Keratinocyte (primary cell): Measurements from ENCODE around the gene SGCG. TPM values are rescaled to one million over a fixed set of nuclear protein-coding genes. Genes with fewer than 3 reads are reported as not detected.
"Not testable (repeated sequence)": the region's sequence is repeated elsewhere in the genome, so short reads cannot be mapped to it uniquely, and the experiment has no call there.

ENCODE experiments used
- DNase-seq: peaks from one replicate; pipeline ENCODE4 v3.0.0-alpha.2; 2011; ENCODE audit warnings: low read depth, missing footprints, low spot score
- FAIRE-seq: peaks from 2 replicates; lab custom pipeline; 2011; peaks lifted over from hg19 to GRCh38; lab: Jason Lieb, UNC
- H2AFZ ChIP-seq: 2 replicates; pipeline ENCODE4 v1.6.0; 2012; ENCODE audit warnings: low read length, control low read depth, inconsistent platforms; ENCODE audit not compliant: control insufficient read depth
- H3K27ac ChIP-seq: 2 replicates; pipeline ENCODE4 v1.5.1; 2011; ENCODE audit warnings: low read length; ENCODE audit not compliant: control insufficient read depth, insufficient read depth
- H3K27me3 ChIP-seq: 3 replicates; pipeline ENCODE4 v1.6.0; 2011; ENCODE audit warnings: low read length; ENCODE audit not compliant: control insufficient read depth, insufficient read depth; ENCODE audit errors: extremely low read depth
- H3K36me3 ChIP-seq, 2 experiments: 2 replicates in 1 of 2; 3 replicates in 1 of 2; pipeline ENCODE4 v1.5.1; 2011; ENCODE audit warnings: low read length in 2 of 2, mild to moderate bottlenecking in 1 of 2; ENCODE audit not compliant: control insufficient read depth in 2 of 2, insufficient read depth in 2 of 2; ENCODE audit errors: extremely low read depth in 1 of 2
- H3K4me1 ChIP-seq: 3 replicates; pipeline ENCODE4 v1.5.1; 2011; ENCODE audit warnings: low read length; ENCODE audit not compliant: control insufficient read depth, insufficient read depth; ENCODE audit errors: extremely low read depth
- H3K4me2 ChIP-seq: 3 replicates; pipeline ENCODE4 v1.6.0; 2011; ENCODE audit warnings: low read depth, low read length; ENCODE audit not compliant: control insufficient read depth, insufficient read depth; ENCODE audit errors: extremely low read depth
- H3K4me3 ChIP-seq, 3 experiments: fragments of 200-600 bp in 1 of 3; sonication (generic) in 1 of 3; 2 replicates in 2 of 3; 3 replicates in 1 of 3; pipeline ENCODE4 v1.5.1; 2011 to 2016; ENCODE audit warnings: low read length in 3 of 3, mild to moderate bottlenecking in 3 of 3, control low read depth in 2 of 3, inconsistent platforms in 1 of 3, low read depth in 1 of 3, mixed read lengths in 1 of 3, mixed run types in 1 of 3, moderate library complexity in 1 of 3; ENCODE audit not compliant: control insufficient read depth in 2 of 3, insufficient read depth in 2 of 3; ENCODE audit errors: extremely low read depth in 1 of 3
- H3K79me2 ChIP-seq: 2 replicates; pipeline ENCODE4 v1.6.0; 2012; ENCODE audit warnings: low read length; ENCODE audit not compliant: control insufficient read depth, insufficient read depth
- H3K9ac ChIP-seq: 3 replicates; pipeline ENCODE4 v1.6.0; 2011; ENCODE audit warnings: low read length; ENCODE audit not compliant: control insufficient read depth, insufficient read depth; ENCODE audit errors: extremely low read depth
- H3K9me1 ChIP-seq: 3 replicates; pipeline ENCODE4 v1.6.0; 2011; ENCODE audit warnings: low read length; ENCODE audit not compliant: control insufficient read depth, insufficient read depth; ENCODE audit errors: extremely low read depth
- H3K9me3 ChIP-seq: 2 replicates; pipeline ENCODE4 v1.5.1; 2012; ENCODE audit warnings: low read depth, low read length; ENCODE audit not compliant: control insufficient read depth
- H4K20me1 ChIP-seq: 3 replicates; pipeline ENCODE4 v1.6.0; 2011; ENCODE audit warnings: low read length; ENCODE audit not compliant: control insufficient read depth, insufficient read depth; ENCODE audit errors: extremely low read depth
- CTCF ChIP-seq, 3 experiments: IDR thresholded peaks in 1 of 3; conservative IDR thresholded peaks in 1 of 3; optimal IDR thresholded peaks in 1 of 3; 2 replicates in 2 of 3; 3 replicates in 1 of 3; pipeline versions ENCODE3 to v1.5.1; 2011; ENCODE audit warnings: low read length in 3 of 3, mild to moderate bottlenecking in 3 of 3, moderate library complexity in 2 of 3, control low read depth in 1 of 3, inconsistent platforms in 1 of 3; ENCODE audit not compliant: insufficient read depth in 2 of 3; ENCODE audit errors: extremely low read depth in 1 of 3
- EZH2 ChIP-seq: IDR thresholded peaks from one replicate; pipeline ENCODE4 v1.6.1; 2012; ENCODE audit warnings: inconsistent platforms, mild to moderate bottlenecking, low read length, moderate library complexity
- dilution Hi-C: fragments of 300-500 bp; cut with MboI; formaldehyde crosslinking; loops from one replicate; pipeline ENCODE4 v1.7.0; 2020; ENCODE audit warnings: low sequenced_read_pairs; ENCODE audit not compliant: extremely low pct_ligation_motif_present
- polyA plus RNA-seq, 5 experiments: library from polyadenylated mRNA; depleted of rRNA in 3 of 5; stranded (reverse) in 3 of 5; stranded (forward) in 1 of 5; unstranded in 1 of 5; fragments of >200 nt; gene quantifications; 1 replicate in 1 of 5; 2 replicates in 3 of 5; 3 replicates in 1 of 5; pipeline versions ENCODE4 v1.2.1 to v1.2.3, GENCODE V29; 2011 to 2012; ENCODE audit warnings: missing spikeins in 2 of 5, low read depth in 1 of 5, low replicate concordance in 1 of 5

SGCG gene
- polyA plus RNA-seq, 1 donor (not counting 4 experiments of a cell fraction or from before 2014, with no cell fraction given) = not detected

- FAIRE-seq = no peak
- TF ChIP-seq CTCF (optimal IDR thresholded peaks at IDR 0.05 in 1 of 3, IDR thresholded peaks at IDR 0.05 in 1 of 3, conservative IDR thresholded peaks at IDR 0.05 in 1 of 3; ENCODE audit: extremely low read depth in 1 of 3, insufficient read depth in 2 of 3, low read length in 3 of 3) (no peak), EZH2 (no peak)
Measured at GRCh38 chr13:23292586-23292985, 111.8 kb downstream of the SGCG start.

GRCh38 chr13:23314837-23315236, 134.1 kb downstream of the SGCG start:
- H4K20me1 ChIP-seq, H3K36me3 ChIP-seq, H3K27ac ChIP-seq, H3K9me3 ChIP-seq, H3K4me2 ChIP-seq, H3K79me2 ChIP-seq, dilution Hi-C loops, H3K4me1 ChIP-seq, H2AFZ ChIP-seq, DNase-seq, FAIRE-seq, H3K9me1 ChIP-seq, H3K9ac ChIP-seq, H3K27me3 ChIP-seq, H3K4me3 ChIP-seq: not testable (repeated sequence)

More at GRCh38 chr13:23292586-23292985, 111.8 kb downstream of the SGCG start:
- Histone ChIP-seq H4K20me1 (no peaks in the 10 kb centered on the region), H3K27me3 (no peaks in the 10 kb centered on the region), H3K9me3 (no peaks in the 10 kb centered on the region), H3K27ac (no peak overlapping the region), H3K9me1 (no peaks in the 10 kb centered on the region), H2AFZ (no peak overlapping the region), H3K79me2 (no peaks in the 10 kb centered on the region), H3K4me2 (no peak overlapping the region), H3K4me1 (peaks cover 11% of the 10 kb centered on the region), H3K4me3 (no peak overlapping the region), H3K36me3 (no peaks in the 10 kb centered on the region), H3K9ac (no peak overlapping the region)
- no peak for DNase-seq
- dilution Hi-C loops = no loop called here

GRCh38 chr13:23319883-23320224, 139.1 kb downstream of the SGCG start:
- DNase-seq (no peak), FAIRE-seq (no peak)
- no peak overlapping the region for H2AFZ ChIP-seq
- no peaks in the 10 kb centered on the region for H3K36me3 ChIP-seq
- no peak overlapping the region for H3K27ac ChIP-seq
- H3K9me1 ChIP-seq = no peaks in the 10 kb centered on the region
- no peak overlapping the region for H3K4me2 ChIP-seq
- dilution Hi-C loops = no loop called here
- H3K4me3 ChIP-seq = no peak overlapping the region
- H3K4me1 ChIP-seq = peaks cover 20% of the 10 kb centered on the region
- no peak overlapping the region for H3K9ac ChIP-seq
- no peaks in the 10 kb centered on the region for H4K20me1 ChIP-seq
- H3K79me2 ChIP-seq = no peaks in the 10 kb centered on the region
- TF ChIP-seq EZH2 (no peak), CTCF (optimal IDR thresholded peaks at IDR 0.05 in 1 of 3, IDR thresholded peaks at IDR 0.05 in 1 of 3, conservative IDR thresholded peaks at IDR 0.05 in 1 of 3; ENCODE audit: extremely low read depth in 1 of 3, insufficient read depth in 2 of 3, low read length in 3 of 3) (no peak)
- no peaks in the 10 kb centered on the region for H3K9me3 ChIP-seq
- no peaks in the 10 kb centered on the region for H3K27me3 ChIP-seq
